Measurements from ENCODE around the gene PRKCE. TPM values are rescaled to one million over a fixed set of nuclear protein-coding genes. Genes with fewer than 3 reads are reported as not detected.

Gene PRKCE
- total and polyA plus RNA-seq, 2 of the 8 experiments (the other 6 are each of a cell fraction or from before 2014, with no cell fraction given): 0.54 to 2.1 TPM

DNA sequence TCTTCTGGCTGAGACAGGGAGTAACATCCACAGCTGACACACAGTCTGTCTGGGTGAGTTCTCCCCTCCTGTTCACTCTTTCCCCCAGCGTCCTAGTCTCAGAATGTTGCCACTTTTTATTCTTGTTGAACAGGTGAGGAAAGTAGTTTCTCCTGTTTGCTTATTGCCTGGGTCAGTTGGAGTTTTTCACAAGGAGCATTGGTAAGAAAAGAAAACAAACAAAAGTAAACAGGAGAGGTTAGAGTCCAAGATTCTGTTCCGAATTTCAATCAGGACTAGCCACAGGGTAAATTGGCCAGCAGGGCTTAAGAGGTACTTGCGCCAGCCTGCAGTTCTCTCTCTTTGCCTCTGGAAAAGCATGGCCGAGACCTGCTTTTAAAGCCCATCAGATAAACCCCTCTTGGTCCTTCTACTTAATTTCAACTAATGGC, 390.7 kb downstream of the PRKCE start:
- ChIA-PET POLR2A (ENCODE audit: partially characterized antibody) (interaction anchor here (0.5 kb wide), 1 partner anchor 163 kb away, joined by 3 read pairs; no protein-coding TSS in a partner anchor), CTCF (ENCODE audit: partially characterized antibody) (interaction anchor here (0.6 to 1.9 kb wide), 4 partner anchors 9 to 32 kb away, joined by 3 to 5 read pairs (median 4); no protein-coding TSS in a partner anchor)
- no peaks in the 10 kb centered on the region for H3K79me2 ChIP-seq (ENCODE audit: control insufficient read depth in 1 of 2, insufficient read depth in 2 of 2, low read length in 2 of 2)
- DNase-seq (ENCODE audit: low read depth in 1 of 2, low spot score in 2 of 2) (no peak), FAIRE-seq (no peak)
- no peak overlapping the region for H3K56ac ChIP-seq (replicated peaks; ENCODE audit: insufficient read length, low read depth, low read length)
- no peak overlapping the region for H2AFZ ChIP-seq (ENCODE audit: low read length)
- H2BK15ac ChIP-seq (ENCODE audit: low read length): no peak overlapping the region
- H4K5ac ChIP-seq (ENCODE audit: insufficient read length, low read depth, low read length): no peak overlapping the region
- H3K27me3 ChIP-seq (replicated peaks in 1 of 4; ENCODE audit: control insufficient read depth in 3 of 4, extremely low read depth in 1 of 4, insufficient read depth in 3 of 4, low read length in 3 of 4): no peaks in the 10 kb centered on the region
- no peaks in the 10 kb centered on the region for H4K20me1 ChIP-seq (replicated peaks in 1 of 2; ENCODE audit: control insufficient read depth in 1 of 2, insufficient read depth in 2 of 2, low read length in 2 of 2)
- no peak overlapping the region for H2AK5ac ChIP-seq (ENCODE audit: low read depth, low read length)
- H3K9me3 ChIP-seq (ENCODE audit: insufficient read depth in 2 of 2, low read depth in 1 of 2, low read length in 1 of 2): no peaks in the 10 kb centered on the region
- TF ChIP-seq FOSL1 (IDR thresholded peaks at IDR 0.05; ENCODE audit: insufficient read depth, low read depth, low read length) (no peak), GTF2F1 (IDR thresholded peaks at IDR 0.05; ENCODE audit: borderline replicate concordance, low read depth, low read length) (no peak), EZH2 (IDR thresholded peaks at IDR 0.05; ENCODE audit: low read depth, low read length, severe bottlenecking) (no peak), NRF1 (IDR thresholded peaks at IDR 0.05; ENCODE audit: low read depth, low read length) (no peak), CBX5 (IDR thresholded peaks at IDR 0.05; ENCODE audit: low read depth, low read length) (no peak), NANOG (IDR thresholded peaks at IDR 0.05; ENCODE audit: insufficient read depth, low read depth, low read length, poor library complexity, severe bottlenecking) (no peak), RXRA (IDR thresholded peaks at IDR 0.05; ENCODE audit: insufficient read depth, low read depth, low read length) (no peak), CREB1 (IDR thresholded peaks at IDR 0.05) (no peak), CBX8 (IDR thresholded peaks at IDR 0.05; ENCODE audit: borderline replicate concordance, low read depth, low read length) (no peak), EP300 (IDR thresholded peaks at IDR 0.05; ENCODE audit: borderline replicate concordance in 1 of 2, low read depth in 2 of 2, low read length in 2 of 2) (no peak)
- no peak overlapping the region for H2BK20ac ChIP-seq (ENCODE audit: low read length)
- H3K79me1 ChIP-seq (ENCODE audit: low read depth, low read length): no peaks in the 10 kb centered on the region
- no peak overlapping the region for H3K9ac ChIP-seq (replicated peaks in 1 of 4; ENCODE audit: extremely low read depth in 1 of 4, low read depth in 3 of 4, low read length in 3 of 4)
- H3K4me2 ChIP-seq (ENCODE audit: insufficient read depth in 1 of 2, low read depth in 2 of 2, low read length in 2 of 2): no peak overlapping the region
- H3K36me3 ChIP-seq (ENCODE audit: control insufficient read depth in 2 of 4, insufficient read depth in 4 of 4, low read length in 3 of 4): no peaks in the 10 kb centered on the region
- H3K23ac ChIP-seq (ENCODE audit: insufficient read length): no peak overlapping the region
- H2BK5ac ChIP-seq (ENCODE audit: low read depth, low read length): no peak overlapping the region
- H3K4ac ChIP-seq (replicated peaks; ENCODE audit: insufficient read length, low read depth, low read length): no peak overlapping the region
- no peak overlapping the region for H3K27ac ChIP-seq (ENCODE audit: low read depth, low read length)
- 86% methylated on average over 4 of the region's 4 CpGs; no CpG with 5 or more reads in 1 of the 2 experiments for WGBS, 2 experiments (ENCODE audit: extremely low coverage in 1 of 2, insufficient coverage in 1 of 2, insufficient read length in 1 of 2, insufficient replicate concordance in 2 of 2, low coverage in 1 of 2, low lambda C conversion rate in 2 of 2, missing lambda C conversion rate in 1 of 2)
- H3K4me3 ChIP-seq (ENCODE audit: extremely low read depth in 1 of 4, insufficient read depth in 2 of 4, low read depth in 3 of 4, low read length in 4 of 4): no peak overlapping the region
- H2BK12ac ChIP-seq (ENCODE audit: low read depth, low read length): no peak overlapping the region
- no peak overlapping the region for H3K18ac ChIP-seq (ENCODE audit: extremely low read depth, low read length)
- H3K14ac ChIP-seq (ENCODE audit: insufficient read length): no peak overlapping the region
- H3K23me2 ChIP-seq (ENCODE audit: low read depth, low read length): no peaks in the 10 kb centered on the region
- H2BK120ac ChIP-seq (replicated peaks; ENCODE audit: low read depth, low read length): no peak overlapping the region
- no peak overlapping the region for H4K91ac ChIP-seq (replicated peaks; ENCODE audit: insufficient read length, low read length)
- no peaks in the 10 kb centered on the region for H3K4me1 ChIP-seq (replicated peaks in 1 of 4; ENCODE audit: control insufficient read depth in 3 of 4, insufficient read depth in 4 of 4, low read length in 3 of 4)
- no peak overlapping the region for H4K8ac ChIP-seq (ENCODE audit: extremely low read depth, insufficient read depth, low read length)
